HL-60/S4 treated with phorbol 12-myristate 13-acetate at 8.2 ng/mL for 4 days and 3 days (cell line): ENCODE measurements around the gene NLK.

Experiments used
- in situ Hi-C: fragments of 300-500 bp; cut with MboI; formaldehyde crosslinking; loops from 2 replicates; pipeline ENCODE4 v1.15.0; 2022; ENCODE audit warnings: low sequenced_read_pairs

NLK gene

DNA sequence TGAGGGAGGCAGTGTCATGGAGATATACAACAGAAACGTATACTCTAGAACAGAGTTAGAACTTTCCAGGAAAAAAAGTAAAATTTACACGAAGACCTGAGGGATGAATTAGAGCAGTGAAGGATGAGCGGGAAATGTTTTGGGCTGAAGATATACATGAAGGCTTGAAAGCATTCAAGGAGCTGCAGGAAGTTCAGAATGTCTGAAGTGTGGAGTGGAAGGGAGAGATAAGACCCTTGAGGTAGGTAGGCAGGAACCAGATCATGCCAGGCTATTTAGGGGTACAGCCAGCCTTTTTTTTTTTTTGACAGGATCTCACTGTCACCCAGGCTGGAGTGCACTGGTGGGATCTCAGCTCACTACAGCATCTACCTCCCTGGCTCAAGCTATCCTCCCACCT lies 3.2 kb upstream of the NLK start:
- in situ Hi-C loops: no loop called here

DNA sequence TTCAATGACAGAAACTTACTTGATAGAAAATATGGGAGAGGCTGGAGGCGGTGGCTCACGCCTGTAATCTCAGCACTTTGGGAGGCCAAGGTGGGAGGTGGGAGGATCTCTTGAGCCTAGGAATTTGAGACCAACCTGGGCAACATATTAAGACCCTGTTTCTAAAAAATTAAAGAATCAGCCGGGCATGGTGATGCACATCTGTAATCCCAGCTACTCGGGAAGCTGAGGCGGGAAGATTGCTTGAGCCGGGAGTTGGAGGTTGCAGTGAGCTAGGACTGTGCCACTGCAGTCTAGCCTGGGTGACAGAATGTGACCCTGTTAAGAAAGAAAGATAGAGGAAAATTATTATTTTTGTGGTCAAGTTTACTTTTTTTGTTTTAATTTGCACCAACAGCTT lies 2.1 kb upstream of the NLK start:
- in situ Hi-C loops: no loop called here

GRCh38 chr17:28041068-28041843 lies 1.2 kb upstream of the NLK start:
- in situ Hi-C loops: no loop called here

- in situ Hi-C loops: no loop called here
These were observed 427 bp upstream of the NLK start for GRCh38 chr17:28041844-28042656.

- in situ Hi-C loops: no loop called here
These were observed 329 bp downstream of the NLK start for GRCh38 chr17:28042721-28043291.

GRCh38 chr17:28043296-28043695 lies 819 bp downstream of the NLK start:
- in situ Hi-C loops: no loop called here

DNA sequence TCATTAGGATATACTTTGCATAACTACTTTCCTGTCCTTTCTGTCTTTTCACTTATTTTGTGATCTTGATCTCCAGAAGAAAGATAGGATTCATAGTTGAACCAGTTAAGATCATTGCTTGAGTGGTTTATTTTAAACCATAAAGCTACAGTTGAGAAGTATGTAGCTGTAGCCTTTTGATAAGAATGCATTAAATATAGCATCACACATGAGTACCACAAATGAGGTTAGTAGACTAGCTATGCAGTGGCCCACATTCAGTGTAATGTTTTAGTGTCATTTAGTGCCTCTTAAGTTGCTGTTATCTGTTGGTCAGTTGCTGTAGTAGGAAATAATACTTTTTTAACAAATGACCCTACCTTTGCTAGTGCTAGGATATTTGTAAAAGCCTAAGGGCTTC lies 1.3 kb downstream of the NLK start:
- in situ Hi-C loops: no loop called here

- in situ Hi-C loops: no loop called here
These were observed 2.8 kb downstream of the NLK start for GRCh38 chr17:28045304-28045703.

GRCh38 chr17:28046034-28046825 lies 3.8 kb downstream of the NLK start:
- in situ Hi-C loops: no loop called here

DNA sequence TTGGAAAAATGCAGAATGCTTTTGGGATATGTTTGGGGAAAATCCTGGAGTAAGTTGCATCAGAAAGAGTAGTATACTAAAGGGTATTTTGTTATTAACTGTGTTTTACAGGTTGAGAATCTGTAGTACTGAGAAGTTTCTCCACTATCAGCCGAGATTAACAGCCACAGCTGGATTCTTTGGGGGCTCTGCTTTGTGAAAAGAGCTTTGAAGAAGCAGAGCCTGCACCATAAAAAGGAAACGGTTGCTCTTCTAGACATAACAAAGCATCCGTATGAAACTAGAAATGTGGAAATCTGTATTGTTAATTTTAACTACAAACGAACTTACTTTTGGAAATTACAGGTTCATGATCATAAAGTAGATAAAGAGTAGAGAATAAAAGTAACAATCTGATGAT lies 5.3 kb downstream of the NLK start:
- in situ Hi-C loops: no loop called here

DNA sequence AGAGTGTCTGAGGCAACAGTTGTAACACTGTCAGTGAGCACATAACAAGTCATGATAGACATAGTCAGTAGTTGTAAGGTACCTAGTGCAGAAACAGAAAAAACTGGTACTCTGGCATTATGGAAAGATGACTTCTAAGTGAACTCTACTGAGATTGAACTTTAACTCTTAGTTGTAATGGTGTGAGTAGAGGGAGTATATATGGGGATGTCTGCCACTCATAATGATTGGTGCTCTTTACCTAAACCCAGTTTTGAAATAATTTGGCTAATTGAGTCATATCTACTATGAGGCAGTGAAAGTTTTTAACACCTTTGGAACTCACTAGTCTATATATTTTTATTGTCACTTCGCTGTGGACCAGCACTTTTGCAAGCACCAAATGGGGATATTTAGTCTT lies 6.6 kb downstream of the NLK start:
- in situ Hi-C loops: no loop called here

DNA sequence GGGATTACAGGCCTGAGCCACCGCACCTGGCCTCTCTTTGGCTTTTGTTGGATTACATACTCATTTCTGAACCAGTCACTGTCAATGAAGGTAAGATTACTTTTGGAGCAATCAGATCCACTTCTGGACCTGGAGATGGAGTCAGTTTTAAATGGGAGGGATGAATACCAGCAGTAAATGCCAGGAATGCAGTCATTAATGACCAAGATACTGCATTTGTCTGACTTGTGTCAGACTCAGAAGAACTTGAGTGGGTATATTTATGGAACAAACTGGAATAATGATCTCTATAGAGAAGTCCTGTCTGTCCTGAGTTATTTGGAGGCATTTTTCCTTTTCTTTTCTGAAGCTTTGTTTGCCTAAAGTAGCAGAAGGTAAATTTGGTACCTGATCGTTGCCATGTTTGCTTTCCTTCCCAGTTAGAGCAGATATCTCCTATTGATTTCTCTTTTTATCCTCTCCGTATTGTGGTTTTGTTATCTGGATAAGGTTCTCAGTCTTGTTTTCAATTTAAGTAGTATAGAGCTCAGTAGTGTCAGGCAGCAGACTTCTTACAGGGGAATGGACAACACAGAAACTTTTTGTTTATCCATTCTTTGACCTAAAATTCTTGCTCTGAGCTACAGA lies 10.7 kb downstream of the NLK start:
- in situ Hi-C loops: no loop called here

DNA sequence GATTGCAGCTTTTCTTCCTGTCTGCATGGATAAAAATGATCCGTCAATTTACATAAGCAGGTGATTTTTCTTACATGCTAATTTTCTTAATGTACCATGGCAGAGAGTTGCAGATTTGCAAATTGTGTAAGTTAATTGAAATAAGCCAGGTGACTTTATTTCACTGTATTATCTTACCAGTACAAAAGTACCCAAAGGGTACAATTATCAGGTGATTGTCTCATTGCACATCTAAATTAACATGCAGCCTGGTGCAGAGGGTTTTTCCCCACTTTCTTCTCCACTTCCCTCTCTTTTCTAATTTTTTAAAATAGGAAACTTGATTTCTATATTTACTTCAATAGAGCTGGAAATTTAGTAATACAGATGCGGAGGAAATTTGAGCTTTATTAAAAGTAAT lies 11.2 kb downstream of the NLK start:
- in situ Hi-C loops: no loop called here

DNA sequence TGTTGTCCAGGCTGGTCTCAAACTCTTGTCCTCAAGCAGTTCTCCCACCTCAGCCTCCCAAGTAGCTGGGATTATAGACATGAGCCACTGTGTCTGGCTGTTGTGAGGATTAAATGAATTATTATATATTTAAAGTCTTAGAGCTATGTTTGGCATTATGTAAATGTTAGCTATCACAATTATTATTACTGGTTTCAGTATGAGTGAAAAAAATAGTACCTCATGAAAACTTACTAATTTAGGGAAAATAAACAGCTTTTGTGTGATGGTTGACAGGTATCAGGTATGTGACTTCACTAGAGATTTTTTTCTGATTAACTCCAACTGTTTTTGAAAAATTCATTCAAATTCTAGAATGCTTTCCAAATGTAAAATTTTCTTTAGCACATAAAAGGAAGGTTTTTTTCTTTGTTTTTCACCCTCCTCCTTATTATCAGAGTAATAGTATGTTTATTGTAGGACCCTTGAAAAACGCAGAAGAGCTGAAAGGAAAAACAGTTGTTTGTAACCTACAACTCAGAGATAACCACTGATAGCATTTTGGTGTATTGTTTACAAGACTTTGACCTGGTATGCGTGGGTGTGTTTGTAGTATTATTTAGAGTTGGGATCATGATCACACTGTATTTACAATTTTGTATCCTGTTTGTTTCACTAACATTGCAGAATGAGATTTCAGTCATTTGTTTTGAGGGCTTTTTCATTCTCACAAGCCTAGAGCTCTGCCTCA lies 13.2 kb downstream of the NLK start:
- in situ Hi-C loops: no loop called here

GRCh38 chr17:28056276-28056620 lies 13.8 kb downstream of the NLK start:
- in situ Hi-C loops: no loop called here

- in situ Hi-C loops: no loop called here
These were observed 15.3 kb downstream of the NLK start for GRCh38 chr17:28057731-28058246.

- in situ Hi-C loops: no loop called here
These were observed 17.2 kb downstream of the NLK start for GRCh38 chr17:28059675-28060074.

DNA sequence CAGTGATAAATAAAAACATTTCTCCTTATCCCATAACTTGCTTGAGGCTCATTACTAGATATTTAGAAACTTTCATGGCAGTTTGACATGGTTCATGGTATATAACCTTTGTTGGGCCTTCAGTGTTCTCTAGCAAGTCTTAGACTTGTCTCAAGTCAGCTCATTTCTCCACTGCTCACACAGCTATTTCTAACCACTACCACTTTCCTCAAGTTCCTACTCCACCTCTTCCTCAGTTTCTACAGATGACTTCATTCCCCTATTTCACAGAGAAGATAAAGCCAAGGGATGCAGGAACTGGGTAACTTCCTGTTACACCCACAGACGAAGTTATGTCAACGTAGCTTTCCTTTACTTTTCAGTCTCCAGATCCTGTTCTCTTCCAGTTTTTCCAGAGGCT lies 23.2 kb downstream of the NLK start:
- in situ Hi-C loops: no loop called here

- in situ Hi-C loops: no loop called here
These were observed 26.6 kb downstream of the NLK start for GRCh38 chr17:28069061-28069460.

- in situ Hi-C loops: no loop called here
These were observed 28.7 kb downstream of the NLK start for GRCh38 chr17:28071179-28071578.
